ENCODE measurements around the gene SETMAR.

DNA sequence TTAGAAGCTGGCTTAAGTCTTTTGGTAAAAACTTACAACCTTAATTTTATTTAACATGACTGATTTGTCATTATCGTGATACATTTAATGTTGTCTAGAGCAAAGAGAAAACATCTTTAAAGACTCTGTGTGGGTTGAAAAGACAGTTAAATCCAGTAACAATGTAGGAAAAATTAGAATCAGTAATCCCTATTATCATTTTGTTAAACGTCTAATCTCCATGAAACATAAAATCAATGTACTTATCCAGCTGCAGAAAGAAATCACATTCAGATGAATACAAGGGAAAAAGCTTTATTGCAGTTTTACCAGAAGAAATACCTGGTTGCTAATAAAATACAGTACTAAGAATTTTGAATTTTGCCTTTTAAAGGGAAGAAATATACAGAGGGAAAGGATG, 21.2 kb upstream of the SETMAR start:
- TF ChIP-seq POLR2A (IDR thresholded peaks at IDR 0.05) (no peak), POLR2AphosphoS5 (IDR thresholded peaks at IDR 0.05; ENCODE audit: insufficient read depth in 1 of 2, low read depth in 1 of 2) (no peak)
- TF ChIP-seq, protein P1, sequence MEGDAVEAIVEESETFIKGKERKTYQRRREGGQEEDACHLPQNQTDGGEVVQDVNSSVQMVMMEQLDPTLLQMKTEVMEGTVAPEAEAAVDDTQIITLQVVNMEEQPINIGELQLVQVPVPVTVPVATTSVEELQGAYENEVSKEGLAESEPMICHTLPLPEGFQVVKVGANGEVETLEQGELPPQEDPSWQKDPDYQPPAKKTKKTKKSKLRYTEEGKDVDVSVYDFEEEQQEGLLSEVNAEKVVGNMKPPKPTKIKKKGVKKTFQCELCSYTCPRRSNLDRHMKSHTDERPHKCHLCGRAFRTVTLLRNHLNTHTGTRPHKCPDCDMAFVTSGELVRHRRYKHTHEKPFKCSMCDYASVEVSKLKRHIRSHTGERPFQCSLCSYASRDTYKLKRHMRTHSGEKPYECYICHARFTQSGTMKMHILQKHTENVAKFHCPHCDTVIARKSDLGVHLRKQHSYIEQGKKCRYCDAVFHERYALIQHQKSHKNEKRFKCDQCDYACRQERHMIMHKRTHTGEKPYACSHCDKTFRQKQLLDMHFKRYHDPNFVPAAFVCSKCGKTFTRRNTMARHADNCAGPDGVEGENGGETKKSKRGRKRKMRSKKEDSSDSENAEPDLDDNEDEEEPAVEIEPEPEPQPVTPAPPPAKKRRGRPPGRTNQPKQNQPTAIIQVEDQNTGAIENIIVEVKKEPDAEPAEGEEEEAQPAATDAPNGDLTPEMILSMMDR (IDR thresholded peaks at IDR 0.05): no peak
